Measurements from ENCODE around the gene TTC13.

The TTC13 gene

DNA sequence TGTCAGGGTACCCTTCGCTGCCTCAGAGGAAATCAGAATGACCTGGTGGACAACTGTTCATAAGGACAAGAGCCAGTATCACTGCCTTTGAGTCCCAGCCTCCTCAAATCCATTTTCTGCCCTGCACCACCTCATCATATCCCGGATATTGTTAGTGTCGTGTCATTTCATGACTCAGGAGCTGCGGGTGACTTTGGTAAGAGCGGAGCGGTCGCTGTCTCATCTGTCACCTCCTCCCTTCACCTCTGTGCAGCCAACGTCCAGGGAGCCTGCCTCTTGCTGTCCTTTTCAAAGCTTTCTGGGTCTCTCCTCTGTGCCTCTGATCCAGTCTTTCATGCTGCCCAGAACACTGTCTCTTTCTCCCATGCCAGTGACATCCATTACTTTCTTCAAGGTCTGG is 103.3 kb downstream of the TTC13 start:
- no peak for DNase-seq (ENCODE audit: low spot score)

DNA sequence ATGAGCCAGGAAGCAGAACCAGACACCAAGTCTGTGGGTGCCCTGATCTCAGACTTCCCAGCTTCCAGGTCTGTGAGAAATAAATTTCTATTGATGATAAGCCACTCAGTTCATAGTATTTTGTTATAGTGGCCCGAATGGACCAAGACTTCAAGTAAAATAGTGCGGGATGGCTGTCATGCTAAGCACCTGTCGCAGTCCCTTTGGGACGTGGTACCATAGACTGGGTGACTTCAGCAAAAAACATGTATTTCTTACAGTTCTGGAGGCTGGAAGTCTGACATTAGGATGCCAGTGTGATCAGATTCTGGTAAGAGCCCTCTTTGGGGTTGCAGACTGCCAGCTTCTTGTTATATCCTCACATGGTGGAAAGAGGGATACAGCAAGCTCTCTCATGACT is 107.7 kb downstream of the TTC13 start:
- DNase-seq (ENCODE audit: low spot score), result no peak

DNA sequence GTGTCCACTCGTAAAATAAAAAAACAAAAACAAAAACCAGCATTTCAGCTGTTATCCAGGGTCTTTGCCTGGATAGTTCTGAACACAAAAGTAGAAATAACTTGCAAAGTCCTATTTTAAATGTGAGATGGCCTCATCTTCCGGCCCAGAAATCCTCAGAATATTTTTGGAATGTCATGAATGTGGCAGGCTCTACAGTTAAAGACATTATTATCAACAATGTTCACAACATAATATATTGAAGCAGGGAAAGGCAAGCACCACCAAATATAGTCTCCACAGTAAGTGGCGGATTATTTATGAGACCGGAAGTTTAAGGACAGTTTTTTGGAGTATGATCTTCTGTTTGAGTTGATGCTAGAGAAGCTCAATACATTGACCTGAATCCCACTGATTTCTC is 109.2 kb downstream of the TTC13 start:
- no peak for DNase-seq (ENCODE audit: low spot score)

DNA sequence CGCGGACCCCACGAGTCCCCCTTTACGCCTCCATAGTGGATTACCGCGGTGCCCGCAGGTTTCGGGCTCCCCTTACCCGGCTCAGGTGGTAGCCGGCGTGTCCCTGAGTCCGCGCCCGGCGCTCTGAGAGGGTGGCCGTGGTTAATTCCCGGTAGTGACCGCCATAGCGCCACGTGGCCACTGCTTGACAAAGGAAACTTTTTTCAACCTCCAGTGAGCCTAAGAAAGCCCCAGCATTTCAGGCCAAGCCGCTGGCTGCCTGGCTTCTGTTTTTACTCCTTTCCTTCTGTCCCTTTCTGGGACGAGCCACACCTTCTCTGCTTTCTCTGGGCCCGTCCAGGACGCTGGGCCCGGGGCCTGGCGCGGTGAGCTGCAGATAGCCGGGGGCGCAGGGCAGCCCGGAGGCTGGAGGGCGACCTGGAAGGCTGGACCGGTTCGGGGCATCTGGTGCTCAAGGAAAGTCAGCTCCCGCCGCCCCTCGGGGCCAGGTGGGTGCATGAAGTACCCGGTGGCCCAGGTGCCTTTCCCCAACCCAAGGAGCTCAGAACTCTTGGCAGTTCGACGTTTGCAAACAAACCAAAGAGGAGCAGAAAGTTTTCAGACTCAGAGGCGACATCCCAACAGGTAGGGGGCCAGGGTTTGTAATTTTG is 109.8 kb downstream of the TTC13 start:
- DNase-seq (ENCODE audit: low spot score), result no peak

DNA sequence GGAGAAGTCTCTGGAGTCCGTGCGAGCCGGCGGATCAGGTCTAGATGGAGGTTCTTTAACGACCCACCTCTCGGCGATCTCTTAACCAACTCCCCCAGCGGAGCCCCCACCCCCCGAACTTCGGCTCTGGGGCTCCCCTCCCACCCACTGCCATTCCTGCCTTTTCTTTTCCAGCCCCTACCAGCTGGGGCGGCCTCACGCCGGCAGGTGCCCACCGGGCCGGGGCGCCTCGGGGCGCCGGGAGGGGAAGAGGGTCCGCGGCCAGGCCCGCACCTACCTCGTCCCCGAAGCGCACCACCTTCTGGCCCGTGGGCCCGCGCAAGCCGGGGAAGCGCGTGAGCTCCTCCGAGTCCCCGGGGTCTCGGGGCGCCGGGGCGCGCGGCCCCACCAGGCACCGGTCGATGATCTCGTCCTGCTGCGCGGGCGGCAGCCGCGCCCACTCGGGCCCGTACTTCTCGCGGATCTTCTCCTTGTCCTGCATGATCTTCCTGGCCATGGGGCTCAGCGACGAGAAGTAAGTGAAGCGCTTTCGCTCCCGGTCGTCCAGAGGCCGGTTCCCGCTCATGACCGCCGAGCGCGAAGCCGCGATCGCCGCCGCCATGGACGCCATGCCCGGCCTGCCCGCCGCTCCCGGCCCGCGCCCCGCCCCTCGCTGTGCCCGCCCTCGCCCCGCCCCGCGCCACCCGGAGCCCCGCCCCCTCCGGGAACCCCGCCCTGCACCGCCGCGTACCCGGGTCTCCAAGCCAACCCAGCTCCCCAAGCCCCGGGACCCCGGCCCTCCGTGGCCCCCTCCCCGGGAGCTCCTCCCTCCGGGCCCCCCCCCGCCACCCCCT is 110.5 kb downstream of the TTC13 start, which contains the start of gene C1orf198:
Gene C1orf198, minus strand, starts transcription at position 619 of the 833 bp plus-strand sequence. Its CDS starts 9 bp downstream, at position 610.
- peak; percentile 70 for DNase-seq (ENCODE audit: low spot score)

DNA sequence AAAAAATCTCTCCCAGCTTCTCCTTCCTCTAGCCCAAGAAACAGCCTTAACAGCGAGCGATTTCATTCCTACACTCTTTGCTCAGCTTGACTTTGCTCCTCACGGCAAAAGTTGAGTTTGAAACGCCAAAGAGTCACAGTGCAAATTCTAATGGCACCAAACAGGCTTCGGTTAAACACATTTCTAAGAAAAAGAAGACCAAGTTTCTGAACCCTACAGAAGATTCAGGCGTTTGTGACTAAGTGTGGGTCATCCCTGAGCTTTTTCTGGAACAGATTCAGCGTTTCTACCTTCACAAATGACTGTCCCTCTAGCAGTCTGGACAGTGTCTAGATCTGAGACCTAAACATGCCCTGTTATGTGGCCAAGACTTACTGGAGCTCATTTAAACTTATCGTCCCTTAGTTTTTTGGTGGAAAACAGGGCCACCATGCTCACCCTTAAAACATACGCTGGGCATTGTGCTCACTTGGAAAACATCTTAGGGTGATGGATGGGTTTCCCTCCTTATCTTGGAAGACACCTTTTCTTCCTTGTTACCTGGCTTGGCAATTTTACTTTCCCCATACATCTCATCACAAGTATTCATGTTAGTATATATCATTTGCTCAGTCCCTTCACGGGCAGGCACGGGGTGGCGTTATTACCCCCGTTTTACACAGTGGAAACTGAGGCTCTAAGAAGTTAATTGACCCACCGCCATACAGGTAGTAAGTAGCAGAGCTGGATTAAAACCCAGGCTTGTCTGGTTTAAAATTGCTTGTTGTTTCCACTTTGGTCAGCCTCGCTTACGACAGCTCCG is 111.4 kb downstream of the TTC13 start:
- DNase-seq (ENCODE audit: low spot score), result no peak

DNA sequence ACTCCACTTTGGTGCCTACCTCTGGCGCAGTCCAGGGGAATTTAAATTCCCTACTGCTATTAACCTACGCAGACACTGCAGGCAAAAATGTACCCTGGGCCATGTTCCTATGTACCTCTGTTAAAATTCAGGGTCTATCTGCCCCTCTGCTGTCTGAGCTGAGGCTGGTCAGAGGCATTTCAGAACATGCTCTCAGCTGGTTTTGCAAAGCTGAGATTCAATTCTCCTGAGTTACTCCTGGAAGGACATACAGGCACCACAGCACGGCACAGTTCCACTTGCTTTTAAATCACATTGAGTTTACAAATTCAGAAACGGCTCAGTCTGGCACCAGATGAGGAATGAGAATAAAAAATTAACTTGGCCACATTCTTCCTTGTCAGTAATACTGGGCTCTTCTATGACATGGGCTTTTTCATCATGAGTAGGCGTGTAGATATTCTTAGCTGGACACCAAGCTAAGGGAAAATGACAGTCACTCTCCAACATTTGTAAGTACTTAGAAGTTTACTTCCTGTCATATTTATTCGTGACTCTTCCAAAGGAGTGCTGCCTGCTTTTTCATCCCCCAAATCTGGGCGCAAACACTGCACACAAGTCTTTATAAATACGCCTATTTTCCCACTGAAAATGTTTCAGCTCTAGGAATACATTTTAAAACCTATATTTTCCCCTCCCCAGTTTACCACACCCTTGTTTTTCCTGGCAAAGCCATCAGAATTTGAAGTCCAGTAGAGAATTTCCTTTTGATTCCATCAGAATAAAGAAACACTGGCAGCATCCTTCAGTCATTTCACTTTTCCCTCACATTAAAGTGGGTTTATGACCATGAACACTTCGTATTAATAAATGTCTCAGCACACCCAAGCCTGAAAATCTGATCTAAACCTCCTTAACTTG is 112.2 kb downstream of the TTC13 start:
- DNase-seq (ENCODE audit: low spot score), result no peak

DNA sequence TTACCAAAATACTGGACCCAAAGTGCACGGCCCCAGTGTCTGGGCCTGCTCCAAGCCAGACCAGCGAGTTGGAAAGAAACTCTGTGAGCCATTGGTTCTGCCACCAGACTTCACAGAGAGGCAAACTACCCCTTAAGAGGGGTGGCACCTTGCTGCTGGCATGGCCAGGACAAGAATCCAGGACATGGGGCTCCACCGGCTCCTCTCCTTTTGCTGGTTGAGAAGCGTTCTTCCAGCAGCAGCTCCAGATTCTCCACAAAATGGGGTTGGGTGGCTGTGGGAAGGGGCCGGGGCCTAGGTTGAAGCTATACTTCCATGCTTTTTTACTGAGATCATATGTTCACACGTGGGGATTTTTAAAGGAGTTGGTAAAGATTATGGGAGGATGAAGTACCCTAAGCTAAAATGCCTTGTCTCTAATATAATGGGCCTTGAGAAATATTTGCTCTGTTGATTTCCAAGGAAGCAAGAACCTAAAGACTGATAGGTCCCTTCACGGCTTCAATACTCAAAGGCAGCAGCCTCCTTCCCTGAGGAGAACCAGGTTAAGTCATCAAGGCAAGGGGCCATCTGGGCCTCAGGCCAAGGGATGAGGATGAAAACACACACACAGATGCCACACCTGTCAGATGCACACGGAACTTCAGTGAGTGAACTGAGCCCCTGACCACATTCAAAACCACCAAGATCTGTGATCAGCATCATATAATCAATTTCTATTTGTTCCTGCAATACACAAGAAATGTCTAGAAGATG is 113.4 kb downstream of the TTC13 start:
- no peak for DNase-seq (ENCODE audit: low spot score)

DNA sequence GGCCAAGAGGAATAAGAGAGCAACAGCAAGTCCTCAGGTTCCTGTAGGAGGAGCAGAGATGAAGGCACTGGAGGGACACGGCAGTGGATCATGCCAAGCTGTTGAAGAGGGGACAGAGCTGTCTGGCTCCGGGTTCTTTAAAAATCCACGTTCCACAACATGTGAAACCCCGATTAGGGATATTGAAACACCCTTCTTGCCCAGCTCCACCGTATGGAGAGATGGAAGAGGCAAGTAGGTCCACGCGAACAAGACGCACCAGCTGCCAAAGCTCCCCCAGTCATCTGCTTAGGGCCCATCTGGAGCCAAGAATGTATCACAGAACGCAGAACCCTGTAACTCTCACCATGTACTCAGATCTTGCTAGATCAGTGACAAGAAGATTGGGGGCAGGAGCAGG is 114.2 kb downstream of the TTC13 start:
- DNase-seq (ENCODE audit: low spot score), result no peak

DNA sequence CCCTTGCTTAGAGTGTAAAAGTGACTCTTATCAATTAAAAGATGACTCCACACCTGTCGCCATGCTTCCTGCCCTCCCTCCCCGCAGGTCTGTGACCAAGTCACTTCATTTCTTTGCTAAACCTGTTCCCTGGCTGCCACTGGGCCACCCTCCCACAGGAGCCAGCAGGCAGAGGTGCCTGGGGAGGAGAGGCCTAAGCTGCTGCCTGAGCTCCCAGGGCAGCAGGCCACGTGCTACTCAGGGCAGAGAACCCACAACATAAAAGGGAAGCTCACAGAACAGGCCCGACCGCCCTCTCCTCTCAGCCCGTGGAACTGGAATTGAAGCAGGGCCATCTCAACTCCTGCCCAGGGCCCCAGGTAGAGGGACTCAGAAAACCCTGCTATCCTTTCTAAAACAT is 115.2 kb downstream of the TTC13 start:
- no peak for DNase-seq (ENCODE audit: low spot score)

DNA sequence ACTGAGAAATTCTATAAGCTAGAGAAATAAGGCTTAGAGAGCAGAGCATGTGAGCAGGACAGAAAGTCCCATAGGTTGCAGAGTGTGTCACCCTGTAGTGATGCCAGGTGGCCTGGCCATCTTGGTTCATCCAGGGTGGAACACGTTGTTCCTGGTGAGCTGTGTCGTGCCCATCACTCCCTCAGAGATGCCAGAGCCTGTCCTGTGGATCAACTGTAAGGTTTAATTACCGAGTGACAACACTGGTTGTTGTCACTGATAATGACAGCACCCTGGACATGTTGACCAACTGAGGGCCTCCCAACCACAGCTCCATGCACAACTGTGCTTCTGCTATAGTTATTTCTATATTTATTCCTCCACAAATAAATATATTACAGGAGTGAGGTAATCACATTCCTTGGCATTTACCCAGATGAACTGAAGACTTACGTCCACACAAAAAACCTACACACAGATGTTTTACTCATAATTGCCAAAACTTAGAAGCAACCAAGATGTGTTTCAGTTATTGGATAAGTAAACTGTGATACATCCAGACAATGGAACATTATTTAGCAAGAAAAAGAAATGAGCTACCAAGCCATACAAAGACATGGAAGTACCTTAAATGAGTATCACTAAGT is 116.6 kb downstream of the TTC13 start:
- DNase-seq (ENCODE audit: low spot score), result no peak

DNA sequence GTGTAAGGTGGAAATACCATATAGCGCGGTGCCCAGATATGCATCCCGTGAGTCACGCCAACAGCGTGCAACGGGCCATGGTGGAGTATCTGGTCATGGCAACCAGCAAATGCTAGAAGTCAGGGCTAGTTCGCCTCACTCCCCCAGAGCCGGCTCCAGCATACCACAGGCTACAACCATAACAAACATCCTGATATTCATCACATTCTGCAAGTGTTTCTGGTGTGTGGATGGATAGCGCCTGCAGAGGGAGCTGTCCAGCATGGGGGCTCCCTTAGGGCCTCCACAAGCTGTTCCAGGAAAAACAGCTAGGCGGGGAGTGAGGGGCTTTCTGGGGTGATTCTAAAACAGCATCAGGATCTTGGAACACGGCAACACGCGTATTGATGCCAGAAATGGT is 117.2 kb downstream of the TTC13 start:
- DNase-seq (ENCODE audit: low spot score), result no peak

DNA sequence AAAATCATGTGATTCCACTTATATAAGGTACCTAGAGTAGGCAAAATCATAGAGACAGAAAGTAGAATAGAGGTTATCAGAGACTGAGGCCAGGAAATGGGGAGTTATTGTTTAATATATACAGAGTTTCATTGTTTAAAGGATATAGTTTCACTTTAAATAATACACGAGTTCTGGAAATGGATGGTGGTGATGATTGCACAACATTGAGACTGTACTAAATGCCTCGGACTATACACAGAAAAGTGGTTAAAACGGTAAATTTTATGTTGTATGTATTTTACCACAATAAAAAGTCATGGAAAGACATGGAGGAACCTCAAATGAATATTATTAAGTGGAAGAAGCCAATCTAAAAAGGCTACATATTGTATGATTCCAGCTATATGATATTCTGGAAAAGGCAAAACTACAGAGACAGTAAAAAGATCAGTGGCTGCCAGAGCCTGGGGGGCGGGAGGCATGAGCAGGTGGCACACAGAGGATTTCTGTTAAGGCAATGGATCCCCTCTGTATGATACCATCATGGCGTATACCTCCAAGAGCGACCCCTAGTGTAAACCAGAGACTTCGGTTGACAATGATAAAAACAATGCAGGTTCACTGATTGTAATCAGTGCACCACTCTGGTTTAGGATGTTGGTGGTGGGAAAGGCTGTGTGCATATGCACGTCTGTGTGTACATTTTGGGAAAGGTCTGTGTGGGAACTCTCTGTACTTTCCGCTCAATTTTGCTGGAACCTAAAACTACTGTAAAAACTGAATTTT is 117.9 kb downstream of the TTC13 start:
- DNase-seq (ENCODE audit: low spot score), result no peak

DNA sequence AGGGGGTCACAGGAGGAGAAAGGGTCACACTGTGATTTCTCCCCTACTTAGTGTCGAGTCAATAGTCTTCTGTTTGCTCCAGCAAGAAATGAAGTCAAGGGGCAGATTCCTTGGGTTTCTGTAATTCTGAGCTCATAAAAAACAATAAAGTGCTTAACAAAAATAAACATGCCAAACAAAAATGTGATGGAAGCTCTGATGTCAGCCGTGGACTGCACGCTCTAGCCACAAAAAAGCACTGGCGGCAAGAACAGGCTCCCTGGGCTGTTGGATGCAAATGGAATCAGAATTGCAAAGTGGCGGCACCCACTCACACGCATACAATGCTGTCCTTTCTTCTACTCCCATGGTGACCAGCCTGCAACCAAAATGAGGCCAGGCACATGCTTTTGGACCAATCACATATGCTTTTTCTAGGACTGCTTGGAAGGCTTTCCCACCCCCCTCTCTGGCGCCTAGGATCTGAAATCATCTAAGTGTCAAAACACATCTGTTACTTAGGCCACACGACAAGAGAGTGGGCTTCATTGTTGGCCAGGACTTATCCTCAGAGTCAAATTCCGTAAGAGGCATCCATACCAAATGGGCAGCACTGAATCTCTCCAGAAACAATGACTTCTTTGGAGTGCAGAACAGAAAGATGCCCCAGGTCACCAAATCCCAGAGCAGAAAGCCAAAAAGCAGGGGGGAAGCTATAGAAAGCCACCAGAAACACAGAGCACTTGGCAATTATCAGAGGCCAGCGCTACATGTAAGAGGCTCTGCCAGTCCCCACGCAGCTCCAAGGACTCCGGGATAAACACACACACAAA is 119.5 kb downstream of the TTC13 start:
- DNase-seq (ENCODE audit: low spot score), result no peak

DNA sequence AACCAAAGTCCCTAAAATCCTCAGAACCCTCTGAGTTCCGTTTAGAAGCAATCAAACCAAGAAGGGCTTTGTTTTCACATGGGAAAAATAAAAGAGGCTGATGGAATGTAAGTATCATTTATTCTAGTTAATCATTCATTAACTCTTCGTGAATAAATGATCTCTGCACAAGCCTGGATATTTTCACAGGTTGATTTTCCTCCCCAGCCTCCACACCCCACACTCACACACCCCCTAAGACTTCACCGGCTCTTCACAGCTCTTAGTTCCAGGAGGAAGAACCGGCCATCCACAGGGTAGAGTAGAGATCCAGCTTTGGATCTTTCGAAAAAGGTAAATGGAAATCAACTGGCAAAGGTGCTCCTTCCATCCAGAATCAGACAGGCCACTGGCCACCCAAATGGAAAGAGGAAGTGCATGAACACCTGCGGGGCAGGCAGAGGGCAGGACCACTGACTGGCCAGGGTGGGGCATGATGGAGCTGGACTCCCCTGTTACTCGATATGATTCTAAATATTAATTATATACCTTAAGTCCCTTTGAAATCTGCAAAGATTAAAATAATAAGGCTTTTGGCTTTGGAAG is 120.3 kb downstream of the TTC13 start:
- DNase-seq (ENCODE audit: low spot score), result no peak

DNA sequence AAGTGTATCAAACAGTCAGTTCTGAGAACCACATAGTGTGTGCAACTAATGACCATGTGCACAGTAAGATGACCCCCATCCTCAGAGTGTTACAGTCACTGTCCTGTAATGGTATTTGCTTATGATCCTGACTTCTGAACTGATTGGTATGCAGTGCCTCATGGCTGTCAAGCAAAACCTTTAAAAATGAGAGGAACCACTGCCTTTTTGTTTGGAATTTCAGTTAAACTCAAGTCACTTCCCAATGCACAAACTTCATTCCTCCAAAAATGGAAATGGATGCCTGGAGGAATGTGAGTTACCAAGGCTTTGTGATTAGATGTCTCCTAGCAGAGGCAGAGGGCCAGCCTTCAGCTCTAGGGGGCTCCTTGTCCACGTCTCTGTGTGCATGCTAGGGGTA is 120.8 kb downstream of the TTC13 start:
- DNase-seq (ENCODE audit: low spot score), result no peak

DNA sequence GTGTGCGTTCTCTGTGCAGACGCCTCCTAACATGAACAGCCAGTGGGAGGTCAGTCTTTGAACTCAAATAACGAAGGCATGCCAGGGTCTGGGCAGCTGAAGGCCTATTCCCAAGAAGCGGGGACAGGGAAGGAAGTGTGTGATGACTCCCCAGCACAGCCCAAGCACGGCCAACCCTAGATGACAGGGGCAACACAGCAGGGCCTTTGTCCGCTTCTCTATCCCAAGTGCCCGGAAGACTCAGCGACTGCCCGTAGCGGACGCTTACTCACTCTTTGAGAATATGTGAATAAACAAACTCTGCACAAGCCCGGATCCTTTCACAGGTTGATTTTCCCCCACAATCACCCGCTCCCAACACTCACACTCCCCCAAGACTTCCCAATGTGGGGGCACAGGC is 121.6 kb downstream of the TTC13 start:
- DNase-seq (ENCODE audit: low spot score), result no peak
